Measurements from ENCODE around the gene TAF11L11. TPM values are rescaled to one million over a fixed set of nuclear protein-coding genes. Genes with fewer than 3 reads are reported as not detected.

The TAF11L11 gene
- total and polyA plus RNA-seq, 10 of the 15 experiments (the other 5 are each of a cell fraction or from before 2014, with no cell fraction given): not detected

DNA sequence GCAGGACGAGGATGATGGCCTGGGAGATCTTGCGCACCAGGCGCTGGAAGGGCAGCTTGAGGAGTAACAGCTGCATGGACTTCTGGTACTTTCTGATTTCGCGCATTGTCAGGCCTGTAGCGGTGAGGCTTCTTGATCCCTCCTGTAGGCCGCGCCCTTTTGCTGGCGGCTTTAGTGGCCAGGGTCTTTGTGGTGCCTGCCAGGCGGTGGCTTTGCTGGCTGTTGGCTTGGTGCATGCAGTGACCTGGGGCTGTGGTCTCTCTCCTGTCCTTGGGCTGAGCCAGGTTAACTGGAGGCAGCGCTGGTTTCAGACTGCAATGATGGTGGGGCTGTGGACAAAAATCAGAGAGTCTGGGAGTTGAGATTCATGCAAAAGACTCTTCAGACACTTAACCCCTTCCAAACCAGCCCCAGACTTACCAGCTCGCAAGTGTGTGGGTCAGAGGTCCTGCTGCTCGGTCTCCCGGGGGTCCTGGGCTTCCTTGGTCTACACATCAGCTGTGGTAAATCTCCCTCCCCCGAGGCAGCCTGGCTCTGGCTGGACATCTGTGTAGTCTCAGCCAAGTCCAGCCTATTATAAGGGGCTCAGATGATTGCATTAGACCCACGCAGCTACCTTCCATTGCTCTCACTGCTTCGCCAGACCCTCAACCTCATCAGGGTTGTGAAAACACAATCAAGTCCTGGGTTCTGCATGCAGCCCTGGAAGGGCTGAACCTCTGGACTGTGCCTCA is 11.1 kb downstream of the TAF11L11 start:
- ATAC-seq: no peak
- H3K4me2 ChIP-seq (ENCODE audit: control insufficient read depth, insufficient read depth): no peak overlapping the region
- H3K9me3 ChIP-seq (replicated peaks; ENCODE audit: control insufficient read depth, insufficient read depth, low read length): no peaks in the 10 kb centered on the region
- no peak overlapping the region for H3K4me3 ChIP-seq
- no peak overlapping the region for H3K9ac ChIP-seq (ENCODE audit: control insufficient read depth, insufficient read depth, low read length)
- H4K20me1 ChIP-seq (ENCODE audit: control insufficient read depth, insufficient read depth): no peaks in the 10 kb centered on the region
- no peaks in the 10 kb centered on the region for H3K4me1 ChIP-seq (ENCODE audit: control insufficient read depth, insufficient read depth, low read length)
- no peaks in the 10 kb centered on the region for H3K36me3 ChIP-seq (ENCODE audit: control insufficient read depth in 2 of 2, insufficient read depth in 2 of 2, low read length in 1 of 2)
- POLR2A ChIA-PET: no interaction called here
- TF ChIP-seq, protein P1, sequence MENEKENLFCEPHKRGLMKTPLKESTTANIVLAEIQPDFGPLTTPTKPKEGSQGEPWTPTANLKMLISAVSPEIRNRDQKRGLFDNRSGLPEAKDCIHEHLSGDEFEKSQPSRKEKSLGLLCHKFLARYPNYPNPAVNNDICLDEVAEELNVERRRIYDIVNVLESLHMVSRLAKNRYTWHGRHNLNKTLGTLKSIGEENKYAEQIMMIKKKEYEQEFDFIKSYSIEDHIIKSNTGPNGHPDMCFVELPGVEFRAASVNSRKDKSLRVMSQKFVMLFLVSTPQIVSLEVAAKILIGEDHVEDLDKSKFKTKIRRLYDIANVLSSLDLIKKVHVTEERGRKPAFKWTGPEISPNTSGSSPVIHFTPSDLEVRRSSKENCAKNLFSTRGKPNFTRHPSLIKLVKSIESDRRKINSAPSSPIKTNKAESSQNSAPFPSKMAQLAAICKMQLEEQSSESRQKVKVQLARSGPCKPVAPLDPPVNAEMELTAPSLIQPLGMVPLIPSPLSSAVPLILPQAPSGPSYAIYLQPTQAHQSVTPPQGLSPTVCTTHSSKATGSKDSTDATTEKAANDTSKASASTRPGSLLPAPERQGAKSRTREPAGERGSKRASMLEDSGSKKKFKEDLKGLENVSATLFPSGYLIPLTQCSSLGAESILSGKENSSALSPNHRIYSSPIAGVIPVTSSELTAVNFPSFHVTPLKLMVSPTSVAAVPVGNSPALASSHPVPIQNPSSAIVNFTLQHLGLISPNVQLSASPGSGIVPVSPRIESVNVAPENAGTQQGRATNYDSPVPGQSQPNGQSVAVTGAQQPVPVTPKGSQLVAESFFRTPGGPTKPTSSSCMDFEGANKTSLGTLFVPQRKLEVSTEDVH (IDR thresholded peaks at IDR 0.05; ENCODE audit: low read depth, partially characterized antibody): no peak
- no peak for TF ChIP-seq RELA (IDR thresholded peaks at IDR 0.05; ENCODE audit: borderline replicate concordance, partially characterized antibody)
- TF ChIP-seq ATF7 (IDR thresholded peaks at IDR 0.05; ENCODE audit: low read depth): no peak
- TF ChIP-seq, protein P2, sequence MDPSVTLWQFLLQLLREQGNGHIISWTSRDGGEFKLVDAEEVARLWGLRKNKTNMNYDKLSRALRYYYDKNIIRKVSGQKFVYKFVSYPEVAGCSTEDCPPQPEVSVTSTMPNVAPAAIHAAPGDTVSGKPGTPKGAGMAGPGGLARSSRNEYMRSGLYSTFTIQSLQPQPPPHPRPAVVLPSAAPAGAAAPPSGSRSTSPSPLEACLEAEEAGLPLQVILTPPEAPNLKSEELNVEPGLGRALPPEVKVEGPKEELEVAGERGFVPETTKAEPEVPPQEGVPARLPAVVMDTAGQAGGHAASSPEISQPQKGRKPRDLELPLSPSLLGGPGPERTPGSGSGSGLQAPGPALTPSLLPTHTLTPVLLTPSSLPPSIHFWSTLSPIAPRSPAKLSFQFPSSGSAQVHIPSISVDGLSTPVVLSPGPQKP (IDR thresholded peaks at IDR 0.05; ENCODE audit: low read depth, low read length): no peak
- TF ChIP-seq, protein P3, sequence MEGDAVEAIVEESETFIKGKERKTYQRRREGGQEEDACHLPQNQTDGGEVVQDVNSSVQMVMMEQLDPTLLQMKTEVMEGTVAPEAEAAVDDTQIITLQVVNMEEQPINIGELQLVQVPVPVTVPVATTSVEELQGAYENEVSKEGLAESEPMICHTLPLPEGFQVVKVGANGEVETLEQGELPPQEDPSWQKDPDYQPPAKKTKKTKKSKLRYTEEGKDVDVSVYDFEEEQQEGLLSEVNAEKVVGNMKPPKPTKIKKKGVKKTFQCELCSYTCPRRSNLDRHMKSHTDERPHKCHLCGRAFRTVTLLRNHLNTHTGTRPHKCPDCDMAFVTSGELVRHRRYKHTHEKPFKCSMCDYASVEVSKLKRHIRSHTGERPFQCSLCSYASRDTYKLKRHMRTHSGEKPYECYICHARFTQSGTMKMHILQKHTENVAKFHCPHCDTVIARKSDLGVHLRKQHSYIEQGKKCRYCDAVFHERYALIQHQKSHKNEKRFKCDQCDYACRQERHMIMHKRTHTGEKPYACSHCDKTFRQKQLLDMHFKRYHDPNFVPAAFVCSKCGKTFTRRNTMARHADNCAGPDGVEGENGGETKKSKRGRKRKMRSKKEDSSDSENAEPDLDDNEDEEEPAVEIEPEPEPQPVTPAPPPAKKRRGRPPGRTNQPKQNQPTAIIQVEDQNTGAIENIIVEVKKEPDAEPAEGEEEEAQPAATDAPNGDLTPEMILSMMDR (IDR thresholded peaks at IDR 0.05 in 2 of 3, conservative IDR thresholded peaks at IDR 0.05 in 1 of 3; ENCODE audit: control insufficient read depth in 2 of 3, extremely low read depth in 1 of 3, insufficient read depth in 1 of 3, low read depth in 3 of 3, low read length in 3 of 3): no peak
- no peak for TF ChIP-seq KLF5 (IDR thresholded peaks at IDR 0.05; ENCODE audit: partially characterized antibody)
- TF ChIP-seq, protein P4, sequence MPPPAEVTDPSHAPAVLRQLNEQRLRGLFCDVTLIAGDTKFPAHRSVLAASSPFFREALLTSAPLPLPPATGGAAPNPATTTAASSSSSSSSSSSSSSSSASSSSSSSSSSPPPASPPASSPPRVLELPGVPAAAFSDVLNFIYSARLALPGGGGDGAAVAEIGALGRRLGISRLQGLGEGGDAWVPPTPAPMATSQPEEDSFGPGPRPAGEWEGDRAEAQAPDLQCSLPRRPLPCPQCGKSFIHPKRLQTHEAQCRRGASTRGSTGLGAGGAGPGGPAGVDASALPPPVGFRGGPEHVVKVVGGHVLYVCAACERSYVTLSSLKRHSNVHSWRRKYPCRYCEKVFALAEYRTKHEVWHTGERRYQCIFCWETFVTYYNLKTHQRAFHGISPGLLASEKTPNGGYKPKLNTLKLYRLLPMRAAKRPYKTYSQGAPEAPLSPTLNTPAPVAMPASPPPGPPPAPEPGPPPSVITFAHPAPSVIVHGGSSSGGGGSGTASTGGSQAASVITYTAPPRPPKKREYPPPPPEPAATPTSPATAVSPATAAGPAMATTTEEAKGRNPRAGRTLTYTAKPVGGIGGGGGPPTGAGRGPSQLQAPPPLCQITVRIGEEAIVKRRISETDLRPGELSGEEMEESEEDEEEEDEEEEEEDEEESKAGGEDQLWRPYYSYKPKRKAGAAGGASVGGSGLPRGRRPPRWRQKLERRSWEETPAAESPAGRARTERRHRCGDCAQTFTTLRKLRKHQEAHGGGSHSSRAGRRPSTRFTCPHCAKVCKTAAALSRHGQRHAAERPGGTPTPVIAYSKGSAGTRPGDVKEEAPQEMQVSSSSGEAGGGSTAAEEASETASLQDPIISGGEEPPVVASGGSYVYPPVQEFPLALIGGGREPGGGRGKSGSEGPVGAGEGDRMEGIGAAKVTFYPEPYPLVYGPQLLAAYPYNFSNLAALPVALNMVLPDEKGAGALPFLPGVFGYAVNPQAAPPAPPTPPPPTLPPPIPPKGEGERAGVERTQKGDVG (CRISPR knock-in tag; IDR thresholded peaks at IDR 0.05): no peak
- no peak for TF ChIP-seq POLR2AphosphoS5 (IDR thresholded peaks at IDR 0.05; ENCODE audit: low read length)
- TF ChIP-seq, protein P5, sequence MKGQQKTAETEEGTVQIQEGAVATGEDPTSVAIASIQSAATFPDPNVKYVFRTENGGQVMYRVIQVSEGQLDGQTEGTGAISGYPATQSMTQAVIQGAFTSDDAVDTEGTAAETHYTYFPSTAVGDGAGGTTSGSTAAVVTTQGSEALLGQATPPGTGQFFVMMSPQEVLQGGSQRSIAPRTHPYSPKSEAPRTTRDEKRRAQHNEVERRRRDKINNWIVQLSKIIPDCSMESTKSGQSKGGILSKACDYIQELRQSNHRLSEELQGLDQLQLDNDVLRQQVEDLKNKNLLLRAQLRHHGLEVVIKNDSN (IDR thresholded peaks at IDR 0.05; ENCODE audit: borderline replicate concordance, extremely low read length, insufficient read depth, low read depth, low read length): no peak
- BruUV-seq (replicated peaks): no TSS peak
- H3K27ac ChIP-seq (ENCODE audit: control insufficient read depth, insufficient read depth): no peak overlapping the region
- WGBS (ENCODE audit: insufficient coverage, insufficient replicate concordance, low lambda C conversion rate, missing lambda C conversion rate): 57% methylated on average over 17 of the region's 17 CpGs
- H2AFZ ChIP-seq (ENCODE audit: control insufficient read depth, low read depth, low read length): no peak overlapping the region
- FAIRE-seq: no peak
- no peaks in the 10 kb centered on the region for H3K79me2 ChIP-seq (ENCODE audit: control insufficient read depth, insufficient read depth, low read length)
- DNase-seq (ENCODE audit: low read depth, low spot score): no peak
- RAD21 ChIA-PET (ENCODE audit: unreplicated experiment): no interaction called here
- H3K27me3 ChIP-seq (replicated peaks in 1 of 2; ENCODE audit: control insufficient read depth in 2 of 2, insufficient read depth in 2 of 2, low read length in 1 of 2): no peaks in the 10 kb centered on the region
- in situ Hi-C loops (cut with MboI) (no loop called here), intact Hi-C loops (cut with micrococcal nuclease; ENCODE audit: unreplicated experiment) (no loop called here)
- SMC1A ChIA-PET (ENCODE audit: uncharacterized antibody, unreplicated experiment): no interaction called here
- CTCF ChIA-PET: no interaction called here

Measured in GM12878 (cell line).